ENCODE measurements around the gene LGR4.
A peak's percentile ranks its signal among the peaks of the same experiment; 100 is the strongest.

The LGR4 gene

DNA sequence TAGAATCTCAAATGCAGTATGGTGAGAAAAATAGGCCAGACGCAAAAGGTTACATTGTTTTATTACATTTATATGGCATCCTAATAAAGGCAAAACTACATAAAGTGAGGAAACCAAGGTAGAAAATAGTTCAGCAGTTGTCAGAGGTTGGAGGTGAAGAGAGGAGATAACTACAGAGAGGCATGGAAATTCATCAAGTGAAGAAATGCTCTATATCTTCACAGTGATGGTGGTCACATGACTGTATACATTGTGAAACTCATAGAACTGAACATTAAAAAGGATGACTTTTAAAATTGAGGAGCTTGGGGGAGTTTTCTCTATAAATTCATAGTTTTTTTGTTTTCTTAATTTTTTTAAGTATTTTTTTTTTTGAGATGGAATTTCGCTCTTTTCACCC lies 14.4 kb downstream of the LGR4 start:
- no peak overlapping the region for H3K4me3 ChIP-seq (ENCODE audit: low read length)
- no peak for DNase-seq (ENCODE audit: low read depth)
- TF ChIP-seq, protein P1, sequence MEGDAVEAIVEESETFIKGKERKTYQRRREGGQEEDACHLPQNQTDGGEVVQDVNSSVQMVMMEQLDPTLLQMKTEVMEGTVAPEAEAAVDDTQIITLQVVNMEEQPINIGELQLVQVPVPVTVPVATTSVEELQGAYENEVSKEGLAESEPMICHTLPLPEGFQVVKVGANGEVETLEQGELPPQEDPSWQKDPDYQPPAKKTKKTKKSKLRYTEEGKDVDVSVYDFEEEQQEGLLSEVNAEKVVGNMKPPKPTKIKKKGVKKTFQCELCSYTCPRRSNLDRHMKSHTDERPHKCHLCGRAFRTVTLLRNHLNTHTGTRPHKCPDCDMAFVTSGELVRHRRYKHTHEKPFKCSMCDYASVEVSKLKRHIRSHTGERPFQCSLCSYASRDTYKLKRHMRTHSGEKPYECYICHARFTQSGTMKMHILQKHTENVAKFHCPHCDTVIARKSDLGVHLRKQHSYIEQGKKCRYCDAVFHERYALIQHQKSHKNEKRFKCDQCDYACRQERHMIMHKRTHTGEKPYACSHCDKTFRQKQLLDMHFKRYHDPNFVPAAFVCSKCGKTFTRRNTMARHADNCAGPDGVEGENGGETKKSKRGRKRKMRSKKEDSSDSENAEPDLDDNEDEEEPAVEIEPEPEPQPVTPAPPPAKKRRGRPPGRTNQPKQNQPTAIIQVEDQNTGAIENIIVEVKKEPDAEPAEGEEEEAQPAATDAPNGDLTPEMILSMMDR (IDR thresholded peaks at IDR 0.05; ENCODE audit: insufficient read depth, low read depth, low read length, missing control alignments) = no peak

DNA sequence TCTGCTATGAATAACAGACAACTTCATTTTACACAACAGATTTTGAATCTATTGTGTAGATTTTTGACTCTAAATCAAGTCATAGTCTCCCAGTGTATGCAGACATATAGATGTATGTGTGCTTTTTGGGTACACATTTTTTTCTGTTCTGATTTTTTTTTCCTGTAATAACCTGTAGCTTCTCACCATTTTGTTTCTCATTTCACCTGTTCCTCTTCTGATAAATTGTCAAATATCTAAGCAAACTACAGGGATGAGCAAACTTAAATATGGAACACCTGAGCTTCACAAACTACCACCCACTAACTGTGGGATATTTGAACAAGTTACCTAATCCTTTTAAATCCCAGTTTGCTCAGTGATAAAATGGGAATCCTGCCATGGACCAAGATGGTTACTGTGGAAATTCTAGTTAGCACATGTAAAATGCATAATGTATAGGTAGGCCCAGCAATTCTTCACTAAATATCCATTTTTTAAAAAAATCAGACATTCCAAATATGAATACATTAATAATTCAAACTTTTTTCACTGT lies 15.7 kb downstream of the LGR4 start:
- peak; percentile 15 for DNase-seq (ENCODE audit: low read depth)
- H3K4me3 ChIP-seq (ENCODE audit: low read length) = no peak overlapping the region
- TF ChIP-seq, protein P1 (IDR thresholded peaks at IDR 0.05; ENCODE audit: insufficient read depth, low read depth, low read length, missing control alignments) = no peak

DNA sequence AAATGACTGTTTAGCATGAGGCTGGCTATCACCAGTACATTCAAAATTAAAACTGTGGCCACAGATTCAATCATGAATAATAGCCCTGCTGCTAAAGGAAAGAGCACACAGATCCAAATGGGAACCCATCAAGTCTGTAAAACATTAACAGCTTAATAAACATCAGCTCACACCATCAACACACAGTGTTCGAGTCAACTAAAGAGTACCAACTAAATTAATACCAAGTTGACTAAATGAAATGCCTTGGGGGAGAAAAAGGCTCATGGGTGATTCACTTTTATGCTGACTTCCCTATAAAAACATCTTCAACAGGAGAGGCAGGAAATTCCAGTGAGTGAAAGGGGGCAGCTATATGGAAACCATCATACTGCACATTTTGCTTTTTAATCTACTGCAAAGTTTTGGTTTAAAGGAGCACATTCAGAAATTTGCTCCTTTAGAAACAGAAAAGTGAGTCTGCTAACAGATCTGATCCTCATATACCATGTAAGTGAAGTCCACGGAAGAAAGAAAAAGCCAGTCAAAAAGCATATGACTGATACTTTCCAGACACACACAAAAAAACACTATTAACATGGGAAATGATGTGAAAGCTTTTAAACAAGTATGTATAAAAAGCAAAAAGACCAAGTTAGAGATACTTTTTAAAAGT lies 16.3 kb downstream of the LGR4 start:
- TF ChIP-seq, protein P1 (IDR thresholded peaks at IDR 0.05; ENCODE audit: insufficient read depth, low read depth, low read length, missing control alignments) = no peak
- DNase-seq (ENCODE audit: low read depth) = peak; percentile 86
- H3K4me3 ChIP-seq (ENCODE audit: low read length) = no peak overlapping the region

DNA sequence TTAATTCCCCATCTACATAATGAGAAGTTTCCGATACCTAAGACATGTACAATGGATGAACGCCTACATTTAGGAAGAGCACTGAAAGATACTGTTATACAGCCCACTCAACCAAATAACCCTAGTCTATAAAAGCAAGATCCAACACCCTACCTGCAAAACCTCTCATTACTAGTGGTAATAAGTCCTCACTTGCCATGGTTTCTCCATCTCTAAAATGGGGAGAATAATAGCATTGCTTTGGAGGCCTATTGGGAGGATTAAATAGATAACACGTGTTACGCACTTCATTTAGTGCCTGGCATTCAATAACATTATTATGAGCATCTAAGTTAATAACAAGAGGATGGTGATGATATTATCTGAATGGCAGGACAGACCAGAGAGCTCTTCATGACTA lies 16.9 kb downstream of the LGR4 start:
- no peak for DNase-seq (ENCODE audit: low read depth)
- TF ChIP-seq, protein P1 (IDR thresholded peaks at IDR 0.05; ENCODE audit: insufficient read depth, low read depth, low read length, missing control alignments) = no peak
- no peak overlapping the region for H3K4me3 ChIP-seq (ENCODE audit: low read length)

DNA sequence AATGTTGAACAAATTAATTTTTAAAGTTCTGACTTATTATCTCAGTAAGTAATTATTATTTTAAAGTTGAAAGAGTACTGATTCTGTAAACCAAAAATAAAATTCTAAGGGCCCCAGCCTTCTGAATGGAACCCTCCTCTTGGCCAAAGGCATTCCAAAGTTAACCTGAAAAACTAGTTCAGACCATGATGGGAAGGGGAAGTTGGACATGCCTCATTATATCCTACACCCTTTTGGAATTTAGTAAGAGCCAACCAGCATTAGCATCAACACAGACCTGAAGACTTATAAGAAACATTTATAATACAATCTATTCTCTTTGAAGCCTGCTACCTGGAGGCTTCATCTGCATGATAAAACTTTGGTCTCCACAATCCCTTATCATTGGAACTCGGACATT lies 18.9 kb downstream of the LGR4 start:
- TF ChIP-seq, protein P1 (IDR thresholded peaks at IDR 0.05; ENCODE audit: insufficient read depth, low read depth, low read length, missing control alignments) = no peak
- peak; percentile 45 for DNase-seq (ENCODE audit: low read depth)
- no peak overlapping the region for H3K4me3 ChIP-seq (ENCODE audit: low read length)

DNA sequence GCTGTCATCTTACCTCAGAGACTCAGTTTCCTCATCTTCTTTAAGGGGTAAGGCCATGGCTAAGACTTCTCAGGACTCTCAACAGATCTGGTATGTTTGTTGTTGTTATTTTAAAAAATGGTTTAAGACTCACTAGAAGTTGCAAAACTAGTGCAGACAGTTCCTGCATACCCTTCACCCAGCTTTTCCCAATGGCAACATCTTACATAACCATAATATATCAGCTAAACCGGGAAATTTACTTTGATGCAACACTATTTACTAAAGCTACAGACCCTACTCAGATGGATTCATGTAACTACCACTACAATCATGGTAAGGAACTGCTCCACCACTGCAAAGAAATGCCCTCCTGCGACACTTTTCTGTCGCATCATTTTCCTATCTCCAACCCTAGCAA lies 20.4 kb downstream of the LGR4 start:
- H3K4me3 ChIP-seq (ENCODE audit: low read length) = no peak overlapping the region
- TF ChIP-seq, protein P1 (IDR thresholded peaks at IDR 0.05; ENCODE audit: insufficient read depth, low read depth, low read length, missing control alignments) = no peak
- DNase-seq (ENCODE audit: low read depth) = peak; percentile 21

Data from epithelial cell of esophagus (primary cell).